Keratinocyte (primary cell): ENCODE measurements around the gene HPSE2.

Source experiments
- EZH2 ChIP-seq: IDR thresholded peaks from one replicate; pipeline ENCODE4 v1.6.1; 2012; ENCODE audit warnings: inconsistent platforms, mild to moderate bottlenecking, low read length, moderate library complexity
- TF ChIP-seq, protein P1 (sequence below), 3 experiments: IDR thresholded peaks in 1 of 3; conservative IDR thresholded peaks in 1 of 3; optimal IDR thresholded peaks in 1 of 3; 2 replicates in 2 of 3; 3 replicates in 1 of 3; pipeline versions ENCODE3 to v1.5.1; 2011; ENCODE audit warnings: low read length in 3 of 3, mild to moderate bottlenecking in 3 of 3, moderate library complexity in 2 of 3, control low read depth in 1 of 3, inconsistent platforms in 1 of 3; ENCODE audit not compliant: insufficient read depth in 2 of 3; ENCODE audit errors: extremely low read depth in 1 of 3

DNA sequence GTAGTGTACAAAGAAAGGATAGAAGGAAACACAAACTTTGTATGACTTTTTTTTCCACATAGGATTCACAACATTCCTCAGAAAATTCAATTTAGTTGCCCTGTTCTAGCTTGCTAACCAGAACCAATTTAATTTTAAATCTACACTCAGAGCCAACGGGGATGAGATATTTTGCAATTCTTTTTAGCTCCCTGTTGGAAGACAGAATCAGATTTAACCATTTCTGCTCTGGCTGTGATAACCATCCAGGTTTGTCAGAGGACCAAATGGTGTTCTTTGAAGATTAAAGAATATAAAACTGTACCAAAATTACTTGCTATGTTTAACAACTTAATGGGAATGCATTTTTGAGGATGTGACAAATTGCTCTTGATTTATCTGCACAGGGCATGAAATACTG, 319.7 kb downstream of the HPSE2 start:
- TF ChIP-seq, protein P1, sequence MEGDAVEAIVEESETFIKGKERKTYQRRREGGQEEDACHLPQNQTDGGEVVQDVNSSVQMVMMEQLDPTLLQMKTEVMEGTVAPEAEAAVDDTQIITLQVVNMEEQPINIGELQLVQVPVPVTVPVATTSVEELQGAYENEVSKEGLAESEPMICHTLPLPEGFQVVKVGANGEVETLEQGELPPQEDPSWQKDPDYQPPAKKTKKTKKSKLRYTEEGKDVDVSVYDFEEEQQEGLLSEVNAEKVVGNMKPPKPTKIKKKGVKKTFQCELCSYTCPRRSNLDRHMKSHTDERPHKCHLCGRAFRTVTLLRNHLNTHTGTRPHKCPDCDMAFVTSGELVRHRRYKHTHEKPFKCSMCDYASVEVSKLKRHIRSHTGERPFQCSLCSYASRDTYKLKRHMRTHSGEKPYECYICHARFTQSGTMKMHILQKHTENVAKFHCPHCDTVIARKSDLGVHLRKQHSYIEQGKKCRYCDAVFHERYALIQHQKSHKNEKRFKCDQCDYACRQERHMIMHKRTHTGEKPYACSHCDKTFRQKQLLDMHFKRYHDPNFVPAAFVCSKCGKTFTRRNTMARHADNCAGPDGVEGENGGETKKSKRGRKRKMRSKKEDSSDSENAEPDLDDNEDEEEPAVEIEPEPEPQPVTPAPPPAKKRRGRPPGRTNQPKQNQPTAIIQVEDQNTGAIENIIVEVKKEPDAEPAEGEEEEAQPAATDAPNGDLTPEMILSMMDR (optimal IDR thresholded peaks at IDR 0.05 in 1 of 3, IDR thresholded peaks at IDR 0.05 in 1 of 3, conservative IDR thresholded peaks at IDR 0.05 in 1 of 3; ENCODE audit: extremely low read depth in 1 of 3, insufficient read depth in 2 of 3, low read length in 3 of 3), result no peak
- TF ChIP-seq EZH2, result no peak
